ENCODE measurements around the gene NPAS2.

NPAS2 gene

DNA sequence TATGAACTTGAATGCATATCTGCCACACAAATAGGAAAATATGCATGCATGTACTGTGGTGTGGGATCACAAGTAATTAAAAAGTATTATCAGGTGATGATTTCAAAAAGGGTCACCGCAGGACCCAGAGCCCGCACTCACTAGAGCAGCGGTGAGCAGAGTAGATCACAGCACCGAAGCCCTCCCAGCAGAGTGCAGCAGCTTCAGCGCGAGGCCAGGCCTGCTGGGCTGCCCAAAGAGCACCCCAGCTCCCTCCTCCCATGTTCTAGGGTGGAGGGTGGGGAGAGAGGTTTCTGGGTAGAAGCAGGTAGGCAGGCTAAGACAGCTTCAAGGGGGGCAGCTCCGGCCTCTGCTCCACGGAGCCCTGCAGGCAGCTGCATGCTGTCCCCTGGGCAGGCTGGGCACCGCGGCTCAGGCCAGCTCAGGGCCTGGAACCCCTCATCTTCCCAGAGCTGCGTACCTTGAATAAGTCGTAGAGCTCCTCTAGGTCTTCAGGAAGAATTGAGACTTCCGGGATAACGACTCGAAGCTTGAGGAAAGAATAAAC lies 207.1 kb downstream of the NPAS2 start:
- DNase-seq = no peak

DNA sequence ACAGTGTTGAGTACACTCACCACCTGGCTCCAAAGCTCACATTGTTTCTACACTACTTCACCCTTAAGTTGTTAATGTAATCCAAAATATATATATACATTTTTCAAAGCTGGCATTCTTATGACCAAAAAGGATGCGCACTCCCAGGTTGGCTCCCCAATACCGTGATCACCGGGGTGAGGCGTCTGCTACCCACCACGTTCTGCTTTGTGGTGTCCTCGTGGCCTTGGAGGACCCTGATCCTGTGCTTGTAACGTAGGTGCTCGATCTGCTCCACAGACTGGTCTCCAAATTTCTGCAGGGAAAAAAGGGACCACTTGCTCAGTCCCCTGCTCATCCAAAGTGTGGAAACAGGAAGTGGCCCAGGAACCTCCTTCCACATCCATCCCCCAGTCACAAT lies 207.9 kb downstream of the NPAS2 start:
- no peak for DNase-seq

DNA sequence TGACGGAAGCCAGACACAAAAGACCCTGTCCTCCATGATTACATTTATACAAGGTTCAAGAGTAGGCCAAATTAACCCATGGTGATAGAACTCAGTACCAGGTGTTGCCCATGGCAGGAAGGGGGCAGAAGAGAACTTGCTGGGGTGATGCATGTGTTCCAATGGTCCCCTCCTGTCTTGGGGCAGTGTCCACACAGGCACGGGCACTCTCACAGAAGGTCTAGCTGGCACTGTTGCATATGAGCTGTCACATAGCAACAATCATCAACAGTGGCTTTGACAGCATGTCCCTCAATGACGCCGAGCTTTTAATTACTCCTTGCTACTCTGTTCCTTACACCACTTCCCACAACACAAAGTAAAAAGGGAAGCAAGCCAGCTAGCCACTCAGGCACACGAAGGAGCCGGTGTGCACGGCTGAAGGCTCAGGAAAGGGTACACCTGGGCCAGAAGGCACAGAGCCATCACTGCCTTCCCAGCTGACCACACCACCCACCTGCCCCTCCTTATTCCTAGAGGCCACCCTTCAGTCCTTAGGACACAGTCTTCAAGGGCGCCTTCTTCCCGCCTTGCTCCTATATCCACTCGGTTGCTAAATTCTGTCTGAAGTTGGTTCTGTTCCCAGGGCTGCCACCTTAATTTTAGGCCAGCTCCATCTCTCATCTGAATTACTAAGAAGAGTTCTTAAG lies 211.1 kb downstream of the NPAS2 start:
- DNase-seq = no peak

DNA sequence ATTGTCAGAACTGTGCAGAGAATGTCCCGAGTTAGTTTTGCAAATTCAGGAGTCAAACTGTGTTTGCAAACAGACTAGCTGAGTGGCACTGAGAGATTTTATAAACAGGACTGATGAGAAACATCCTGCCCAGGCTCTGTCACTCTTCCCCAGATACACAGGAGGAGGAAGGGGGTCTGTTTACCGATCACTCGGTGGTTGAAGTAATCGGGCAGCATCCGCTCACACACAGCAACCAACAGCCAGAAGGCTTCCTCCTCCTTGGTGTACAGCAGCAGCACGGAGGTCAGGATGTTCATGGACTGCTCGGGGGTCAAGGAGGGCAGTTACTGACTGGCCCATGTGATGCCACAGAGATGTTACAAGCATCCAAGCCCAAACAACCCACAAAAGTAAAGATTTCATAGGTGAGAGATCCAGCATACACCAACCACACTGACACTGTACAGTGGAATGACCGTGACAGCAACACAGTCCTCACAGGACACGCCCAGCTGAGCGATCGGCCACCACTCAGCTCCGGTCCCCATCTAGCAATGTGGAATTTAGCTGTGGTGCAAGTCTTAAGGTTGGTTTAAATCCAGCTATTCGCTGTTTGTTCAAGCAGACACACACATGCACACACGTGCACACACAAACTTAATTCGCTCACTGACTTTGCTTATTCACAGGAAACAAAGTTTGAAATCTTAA lies 212.3 kb downstream of the NPAS2 start:
- no peak for DNase-seq

DNA sequence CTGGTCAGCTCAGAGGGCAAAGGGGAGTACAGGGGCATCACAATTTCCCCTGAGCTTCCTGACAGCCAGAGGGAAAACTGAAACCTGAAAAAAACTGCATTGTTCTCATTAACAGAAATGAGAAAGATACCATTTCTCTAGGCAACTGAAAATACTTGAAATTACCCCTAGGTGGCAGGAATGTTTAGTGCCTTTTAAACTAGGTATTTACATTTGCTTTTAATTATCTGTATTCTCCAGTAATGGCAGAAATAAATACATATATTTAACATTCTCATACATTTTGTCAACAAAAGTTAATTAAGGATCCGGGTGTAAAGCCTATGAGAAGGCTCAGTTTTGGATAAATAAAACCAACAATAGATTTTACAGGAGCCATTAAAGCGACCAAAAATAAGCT lies 216.6 kb downstream of the NPAS2 start:
- no peak for DNase-seq

DNA sequence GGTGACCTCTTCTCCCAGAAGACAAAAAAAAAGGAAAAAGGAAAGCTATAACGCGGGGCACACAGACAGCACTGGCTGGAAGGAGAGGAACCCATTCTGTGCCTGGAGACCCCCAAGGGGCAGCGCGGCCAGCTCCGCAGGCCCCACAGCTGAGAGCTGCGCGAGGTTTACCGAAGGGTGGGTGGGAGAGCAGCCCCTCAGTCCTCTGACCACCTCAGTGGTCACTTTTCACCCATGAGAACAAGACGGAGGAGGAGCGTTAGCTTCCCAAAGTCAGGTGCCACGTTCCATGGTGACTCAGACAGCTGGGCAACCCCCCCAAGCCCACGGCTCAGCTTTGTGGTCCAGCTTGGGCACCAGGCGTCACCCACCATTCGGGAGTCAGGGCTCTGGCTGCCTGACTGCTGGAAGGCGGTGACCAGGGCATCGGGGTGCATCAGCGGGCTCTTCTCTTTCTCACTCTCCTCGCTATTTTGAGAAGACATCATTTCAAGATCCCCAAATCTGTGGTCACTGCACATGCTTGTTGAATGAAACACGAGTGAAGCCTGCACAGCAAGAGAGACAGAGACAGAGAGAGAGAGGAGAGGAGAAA lies 217.3 kb downstream of the NPAS2 start:
- DNase-seq = no peak

DNA sequence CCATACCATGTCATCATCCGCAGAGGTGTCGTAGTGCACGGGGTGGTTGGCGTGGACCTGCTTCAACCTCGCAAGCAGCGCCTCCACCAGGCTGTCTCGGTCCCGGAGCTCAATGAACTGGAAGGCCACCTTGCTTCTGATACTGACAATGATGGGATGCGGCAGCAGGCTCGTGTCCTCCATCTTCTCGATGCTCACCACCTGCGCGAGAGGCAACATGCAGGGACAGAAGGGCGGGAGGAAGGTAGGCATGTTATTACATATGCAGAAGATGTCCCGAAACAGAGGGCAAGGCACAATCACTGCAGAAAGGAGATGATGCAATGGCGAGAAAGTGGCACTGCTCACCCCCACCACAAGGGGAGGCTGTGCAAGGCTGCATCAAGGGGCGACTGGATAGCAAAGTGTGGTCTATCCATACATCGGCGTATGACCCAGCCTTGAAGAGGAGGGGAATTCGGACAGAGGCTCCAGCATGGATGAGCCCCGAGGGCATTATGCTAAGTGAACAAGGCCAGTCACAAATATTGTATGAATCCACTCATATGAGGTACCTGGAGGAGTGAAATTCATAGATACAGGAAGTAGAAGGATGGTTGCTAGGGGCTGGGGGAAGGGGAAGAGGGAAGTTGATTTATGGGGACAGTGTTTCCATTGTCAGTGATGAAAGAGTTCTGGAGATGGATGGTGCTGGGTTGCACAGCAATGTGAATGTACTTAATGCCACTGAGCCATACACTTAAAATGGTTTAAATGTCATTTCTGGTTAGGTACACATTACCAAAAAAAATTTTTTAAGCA lies 218.7 kb downstream of the NPAS2 start:
- DNase-seq = no peak

DNA sequence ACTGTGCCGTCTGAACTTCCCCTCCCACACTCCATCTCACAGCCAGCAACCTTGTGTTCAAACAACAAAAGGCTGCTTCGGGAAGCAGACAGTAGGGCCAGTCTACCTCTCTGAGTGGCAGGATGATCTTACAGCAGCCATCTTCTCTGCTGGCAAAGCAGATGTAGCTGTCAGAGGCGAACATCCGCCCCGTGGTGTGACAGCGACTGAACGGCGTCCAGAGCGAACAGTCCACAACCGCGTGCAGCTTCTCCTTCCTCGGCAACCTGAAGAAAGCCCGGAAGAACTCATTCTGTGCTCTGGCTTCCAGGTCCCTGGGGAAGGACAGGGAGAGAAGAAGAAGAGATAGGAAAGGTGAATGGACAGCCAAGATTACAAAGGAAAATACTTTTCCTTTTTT lies 220.1 kb downstream of the NPAS2 start:
- DNase-seq = no peak

DNA sequence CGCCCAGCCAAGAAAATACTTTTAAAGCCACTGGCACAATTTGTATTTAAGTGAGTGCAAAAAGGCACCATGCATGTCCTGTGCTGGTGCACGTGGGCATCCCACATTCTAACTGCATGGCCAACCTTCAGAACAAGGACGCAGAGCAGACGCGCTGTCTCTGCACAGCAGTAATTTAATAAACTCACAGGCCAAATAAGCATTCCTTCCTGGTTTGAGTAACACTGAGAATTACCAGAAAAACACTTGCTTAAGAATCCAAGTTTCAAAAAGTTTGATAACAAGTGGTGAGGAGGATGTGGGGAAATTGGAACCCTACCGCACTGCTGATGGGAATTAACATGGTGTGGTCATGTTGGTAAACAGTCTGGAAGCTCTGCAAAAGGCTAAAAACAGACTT lies 220.8 kb downstream of the NPAS2 start:
- DNase-seq = no peak

DNA sequence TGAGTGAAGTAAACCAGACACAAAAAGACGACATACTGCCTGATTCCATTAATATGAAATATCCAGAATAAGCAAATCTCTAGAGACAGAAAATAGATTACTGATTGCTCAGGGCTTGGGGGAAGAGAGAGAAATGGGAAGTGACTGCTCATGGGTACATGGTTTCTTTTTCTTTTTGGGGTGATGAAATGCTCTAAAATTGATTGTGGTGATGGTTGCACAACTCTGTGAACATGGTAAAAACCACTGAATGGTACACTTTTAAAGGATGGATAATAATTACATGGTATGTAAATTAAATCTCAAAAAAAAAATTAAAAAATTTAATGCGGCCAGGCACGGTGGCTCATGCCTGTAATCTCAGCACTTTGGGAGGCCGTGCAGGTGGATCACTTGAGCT lies 221.5 kb downstream of the NPAS2 start:
- no peak for DNase-seq

DNA sequence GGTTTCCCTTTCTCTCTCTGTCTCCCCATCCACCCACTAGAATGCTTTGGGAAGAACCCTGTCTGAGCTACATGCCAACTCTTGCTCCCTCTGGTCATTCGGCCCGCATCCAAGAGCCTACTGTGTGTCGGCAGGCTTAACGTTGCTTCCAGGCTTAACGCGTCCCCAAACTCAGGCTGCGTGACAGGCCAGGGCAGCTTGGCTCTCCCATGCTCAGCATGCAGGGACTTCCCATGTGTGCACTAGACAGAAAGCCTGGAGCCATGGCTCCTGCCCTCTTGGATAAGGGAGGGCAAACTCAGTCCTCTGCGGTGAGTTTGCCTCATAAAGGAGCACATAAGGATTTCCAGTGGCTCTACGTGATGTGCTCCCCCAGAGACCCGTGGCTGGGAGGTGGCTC lies 225.4 kb downstream of the NPAS2 start:
- no peak for DNase-seq
